Loucy (cell line): ENCODE data around the gene ZBTB16.

Experiments
- H2AFZ ChIP-seq: fragments of 200-600 bp; sonication (generic); 2 replicates; pipeline ENCODE4 v1.6.0; 2016; ENCODE audit warnings: antibody characterized with exemption, mild to moderate bottlenecking, low read length, moderate library complexity
- H3F3A ChIP-seq: fragments of 200-600 bp; 2 replicates; pipeline ENCODE4 v1.6.0; 2016; ENCODE audit warnings: antibody characterized with exemption, low read depth, mild to moderate bottlenecking
- H3K27me3 ChIP-seq: fragments of 200-600 bp; sonication (generic); 2 replicates; pipeline ENCODE4 v1.6.1; 2014; ENCODE audit warnings: low read length, mild to moderate bottlenecking; ENCODE audit not compliant: insufficient read depth, poor library complexity, severe bottlenecking
- H3K36me3 ChIP-seq: fragments of 200-600 bp; sonication (generic); 2 replicates; pipeline ENCODE4 v1.6.1; 2016; ENCODE audit warnings: low read length; ENCODE audit not compliant: insufficient read depth
- H3K4me1 ChIP-seq: fragments of 200-600 bp; sonication (generic); 2 replicates; pipeline ENCODE4 v1.5.1; 2014; ENCODE audit warnings: low read length, mild to moderate bottlenecking; ENCODE audit not compliant: insufficient read depth, poor library complexity, severe bottlenecking
- H3K4me2 ChIP-seq: fragments of 200-600 bp; sonication (generic); 2 replicates; pipeline ENCODE4 v1.6.0; 2014; ENCODE audit warnings: antibody characterized with exemption, low read length, low read depth, mild to moderate bottlenecking; ENCODE audit not compliant: poor library complexity, severe bottlenecking
- H3K4me3 ChIP-seq: fragments of 200-600 bp; sonication (generic); 2 replicates; pipeline ENCODE4 v1.5.1; 2014; ENCODE audit warnings: low read length, mild to moderate bottlenecking, mixed read lengths; ENCODE audit not compliant: poor library complexity, severe bottlenecking
- H3K79me2 ChIP-seq: fragments of 200-600 bp; sonication (generic); 2 replicates; pipeline ENCODE4 v1.6.1; 2014; ENCODE audit warnings: low read length; ENCODE audit not compliant: insufficient read depth
- H3K9ac ChIP-seq: fragments of 200-600 bp; sonication (generic); 2 replicates; pipeline ENCODE4 v1.6.0; 2014; ENCODE audit warnings: mild to moderate bottlenecking, low read depth, low read length, moderate library complexity; ENCODE audit not compliant: poor library complexity, severe bottlenecking
- H3K9me2 ChIP-seq: fragments of 200-600 bp; sonication (generic); replicated peaks from 2 replicates; pipeline ENCODE4 v1.6.1; 2016; ENCODE audit warnings: low read depth, low read length, mixed read lengths
- H3K9me3 ChIP-seq: fragments of 200-600 bp; sonication (generic); 2 replicates; pipeline ENCODE4 v1.6.1; 2014; ENCODE audit warnings: mild to moderate bottlenecking, antibody characterized with exemption, low read length, low read depth; ENCODE audit not compliant: insufficient read depth
- H4K20me1 ChIP-seq: fragments of 200-600 bp; sonication (generic); 2 replicates; pipeline ENCODE4 v1.6.0; 2014; ENCODE audit warnings: antibody characterized with exemption, low read length, mild to moderate bottlenecking; ENCODE audit not compliant: insufficient read depth, poor library complexity, severe bottlenecking
- CTCF ChIP-seq: fragments of 200-600 bp; sonication (generic); conservative IDR thresholded peaks from 2 replicates; pipeline ENCODE4 v1.5.1; 2014; ENCODE audit warnings: mild to moderate bottlenecking, antibody characterized with exemption, low read length
- EZH2phosphoT487 ChIP-seq: fragments of 200-600 bp; IDR thresholded peaks from 2 replicates; pipeline ENCODE4 v1.6.1; 2018; ENCODE audit warnings: antibody characterized with exemption, mild to moderate bottlenecking, moderate library complexity, borderline replicate concordance

The ZBTB16 gene

GRCh38 chr11:114074546-114075343 is 15.2 kb downstream of the ZBTB16 start:
- no peaks in the 10 kb centered on the region for H3K9me3 ChIP-seq
- no peak overlapping the region for H3K4me3 ChIP-seq
- peaks cover 77% of the 10 kb centered on the region for H3K4me1 ChIP-seq
- peak overlapping the region; percentile 45 for H3K4me2 ChIP-seq
- H4K20me1 ChIP-seq = no peaks in the 10 kb centered on the region
- no peaks in the 10 kb centered on the region for H3K27me3 ChIP-seq
- peaks cover 11% of the 10 kb centered on the region; the same call in 1 of the 2 replicates for H3K79me2 ChIP-seq
- peak overlapping the region; percentile 63 for H3K9ac ChIP-seq
- 0 out of 2 replicates have a peak, but pooled peaks cover 2% of the 10 kb centered on the region for H3F3A ChIP-seq
- H2AFZ ChIP-seq = no peak overlapping the region
- TF ChIP-seq EZH2phosphoT487 (no peak), CTCF (no peak)
- H3K9me2 ChIP-seq = no peaks in the 10 kb centered on the region
- H3K36me3 ChIP-seq = no peaks in the 10 kb centered on the region

- Histone ChIP-seq H2AFZ (no peak overlapping the region), H4K20me1 (no peaks in the 10 kb centered on the region), H3K4me1 (peaks cover 83% of the 10 kb centered on the region), H3K9me3 (no peaks in the 10 kb centered on the region), H3K79me2 (peaks cover 11% of the 10 kb centered on the region; the same call in 1 of the 2 replicates), H3K27me3 (no peaks in the 10 kb centered on the region), H3K36me3 (no peaks in the 10 kb centered on the region), H3F3A (0 out of 2 replicates have a peak, but pooled peaks cover 2% of the 10 kb centered on the region), H3K4me3 (no peak overlapping the region), H3K9me2 (no peaks in the 10 kb centered on the region), H3K9ac (peak overlapping the region; percentile 63), H3K4me2 (peak overlapping the region; percentile 45)
- TF ChIP-seq CTCF (no peak), EZH2phosphoT487 (no peak)
Measured at GRCh38 chr11:114075344-114075610, 15.8 kb downstream of the ZBTB16 start.

GRCh38 chr11:114075891-114076441 is 16.5 kb downstream of the ZBTB16 start:
- Histone ChIP-seq H3K9me3 (no peaks in the 10 kb centered on the region), H3K9me2 (no peaks in the 10 kb centered on the region), H3K4me1 (peaks cover 89% of the 10 kb centered on the region), H3K79me2 (peaks cover 11% of the 10 kb centered on the region; the same call in 1 of the 2 replicates), H3K36me3 (no peaks in the 10 kb centered on the region), H2AFZ (no peak overlapping the region), H3K9ac (peak overlapping the region; percentile 91), H3F3A (0 out of 2 replicates have a peak, but pooled peaks cover 2% of the 10 kb centered on the region), H4K20me1 (no peaks in the 10 kb centered on the region), H3K4me2 (peak overlapping the region; percentile 76), H3K4me3 (peak overlapping the region; percentile 63), H3K27me3 (no peaks in the 10 kb centered on the region)
- TF ChIP-seq CTCF (peak; percentile 62), EZH2phosphoT487 (no peak)
